ENCODE data around the gene ELAPOR2. TPM values are rescaled to one million over a fixed set of nuclear protein-coding genes. Genes with fewer than 3 reads are reported as not detected.

ELAPOR2 gene
- total RNA-seq, 1 experiment from 2014 or later = 10.2 TPM

DNA sequence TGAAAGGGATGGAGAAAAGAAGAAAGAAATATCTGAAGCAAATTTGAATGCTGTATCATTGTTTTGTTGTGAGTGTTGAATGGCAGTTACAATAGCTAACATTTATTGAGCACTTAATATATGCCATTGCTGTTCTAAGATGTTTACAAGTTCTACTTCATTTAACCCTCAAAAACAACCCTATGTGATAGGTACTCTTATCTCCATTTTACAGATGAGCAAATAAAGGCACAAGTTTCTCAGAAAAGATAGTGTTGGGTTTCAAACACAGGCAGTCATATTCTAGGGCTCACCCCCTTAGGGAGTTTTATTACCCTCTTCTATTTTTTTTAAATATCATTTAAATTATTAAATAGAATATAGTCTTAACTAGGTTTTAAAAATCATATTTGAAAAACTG is 8.3 kb upstream of the ELAPOR2 start:
- Histone ChIP-seq H3K4me2 (ENCODE audit: low read length) (no peak overlapping the region), H3F3A (ENCODE audit: low read length, unreplicated experiment) (no peaks in the 10 kb centered on the region), H3K9me3 (ENCODE audit: low read length) (no peaks in the 10 kb centered on the region), H4K20me1 (ENCODE audit: low read length) (no peaks in the 10 kb centered on the region), H3K79me2 (ENCODE audit: low read length) (no peaks in the 10 kb centered on the region), H2AFZ (ENCODE audit: low read length) (no peak overlapping the region), H3K9me2 (replicated peaks; ENCODE audit: low read length) (no peaks in the 10 kb centered on the region), H3K27me3 (ENCODE audit: low read length) (no peaks in the 10 kb centered on the region), H3K4me1 (ENCODE audit: insufficient read depth, low read length) (no peaks in the 10 kb centered on the region), H3K9ac (ENCODE audit: low read length) (no peak overlapping the region), H3K27ac (ENCODE audit: low read length) (no peak overlapping the region), H3K36me3 (ENCODE audit: low read depth, low read length) (no peaks in the 10 kb centered on the region), H3K4me3 (ENCODE audit: low read length) (no peak overlapping the region)
- intact Hi-C loops (cut with micrococcal nuclease) = no loop called here
- ChIA-PET POLR2A (ENCODE audit: unreplicated experiment) (no interaction called here), CTCF (no interaction called here)
- no peak for DNase-seq
- ATAC-seq = no peak
- no TSS peak for BruUV-seq (replicated peaks)
- no peak for TF ChIP-seq EZH2phosphoT487 (IDR thresholded peaks at IDR 0.05; ENCODE audit: borderline replicate concordance, low read length)
- TF ChIP-seq, protein P1, sequence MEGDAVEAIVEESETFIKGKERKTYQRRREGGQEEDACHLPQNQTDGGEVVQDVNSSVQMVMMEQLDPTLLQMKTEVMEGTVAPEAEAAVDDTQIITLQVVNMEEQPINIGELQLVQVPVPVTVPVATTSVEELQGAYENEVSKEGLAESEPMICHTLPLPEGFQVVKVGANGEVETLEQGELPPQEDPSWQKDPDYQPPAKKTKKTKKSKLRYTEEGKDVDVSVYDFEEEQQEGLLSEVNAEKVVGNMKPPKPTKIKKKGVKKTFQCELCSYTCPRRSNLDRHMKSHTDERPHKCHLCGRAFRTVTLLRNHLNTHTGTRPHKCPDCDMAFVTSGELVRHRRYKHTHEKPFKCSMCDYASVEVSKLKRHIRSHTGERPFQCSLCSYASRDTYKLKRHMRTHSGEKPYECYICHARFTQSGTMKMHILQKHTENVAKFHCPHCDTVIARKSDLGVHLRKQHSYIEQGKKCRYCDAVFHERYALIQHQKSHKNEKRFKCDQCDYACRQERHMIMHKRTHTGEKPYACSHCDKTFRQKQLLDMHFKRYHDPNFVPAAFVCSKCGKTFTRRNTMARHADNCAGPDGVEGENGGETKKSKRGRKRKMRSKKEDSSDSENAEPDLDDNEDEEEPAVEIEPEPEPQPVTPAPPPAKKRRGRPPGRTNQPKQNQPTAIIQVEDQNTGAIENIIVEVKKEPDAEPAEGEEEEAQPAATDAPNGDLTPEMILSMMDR (conservative IDR thresholded peaks at IDR 0.05; ENCODE audit: low read depth, low read length) = no peak
- no peak for TF ChIP-seq EZH2 (IDR thresholded peaks at IDR 0.05; ENCODE audit: low read length, unreplicated experiment)

DNA sequence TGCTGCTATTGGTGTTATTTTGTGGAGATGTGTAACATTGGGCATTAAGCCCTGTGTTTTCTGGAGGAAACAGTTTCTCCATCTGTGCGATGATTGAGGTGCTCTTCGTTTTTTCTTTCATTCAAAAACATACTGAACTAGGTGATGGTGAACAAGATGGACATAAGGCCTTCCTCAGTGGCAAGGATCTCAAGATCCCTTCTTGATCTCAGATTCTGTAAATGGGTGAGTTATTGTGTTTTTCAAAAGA is 759 bp upstream of the ELAPOR2 start:
- Histone ChIP-seq H4K20me1 (ENCODE audit: low read length) (no peaks in the 10 kb centered on the region), H3K4me1 (ENCODE audit: insufficient read depth, low read length) (peaks cover 10% of the 10 kb centered on the region; the same call in 1 of the 2 replicates), H3K36me3 (ENCODE audit: low read depth, low read length) (no peaks in the 10 kb centered on the region), H3K9me3 (ENCODE audit: low read length) (no peaks in the 10 kb centered on the region), H3K4me3 (ENCODE audit: low read length) (peak overlapping the region; percentile 71), H3K79me2 (ENCODE audit: low read length) (no peaks in the 10 kb centered on the region), H3K27ac (ENCODE audit: low read length) (no peak overlapping the region), H2AFZ (ENCODE audit: low read length) (peak overlapping the region; percentile 98), H3K9me2 (replicated peaks; ENCODE audit: low read length) (no peaks in the 10 kb centered on the region), H3K4me2 (ENCODE audit: low read length) (peak overlapping the region; percentile 94), H3K9ac (ENCODE audit: low read length) (peak overlapping the region; percentile 55; the same call in 1 of the 2 replicates), H3F3A (ENCODE audit: low read length, unreplicated experiment) (no peaks in the 10 kb centered on the region), H3K27me3 (ENCODE audit: low read length) (no peaks in the 10 kb centered on the region)
- ATAC-seq (no peak), DNase-seq (no peak)
- TF ChIP-seq, protein P1 (conservative IDR thresholded peaks at IDR 0.05; ENCODE audit: low read depth, low read length) = no peak
- TF ChIP-seq EZH2phosphoT487 (IDR thresholded peaks at IDR 0.05; ENCODE audit: borderline replicate concordance, low read length) (no peak), EZH2 (IDR thresholded peaks at IDR 0.05; ENCODE audit: low read length, unreplicated experiment) (no peak)
- BruUV-seq (replicated peaks) = no TSS peak
- POLR2A ChIA-PET (ENCODE audit: unreplicated experiment) = no interaction called here
- CTCF ChIA-PET = interaction anchor here (0.9 kb wide), 1 partner anchor 46 kb away, joined by 5 read pairs; no protein-coding TSS in a partner anchor
- intact Hi-C loops (cut with micrococcal nuclease) = loop anchor here (1.0 kb wide), 1 partner anchor 88 kb away; no protein-coding TSS in a partner anchor

DNA sequence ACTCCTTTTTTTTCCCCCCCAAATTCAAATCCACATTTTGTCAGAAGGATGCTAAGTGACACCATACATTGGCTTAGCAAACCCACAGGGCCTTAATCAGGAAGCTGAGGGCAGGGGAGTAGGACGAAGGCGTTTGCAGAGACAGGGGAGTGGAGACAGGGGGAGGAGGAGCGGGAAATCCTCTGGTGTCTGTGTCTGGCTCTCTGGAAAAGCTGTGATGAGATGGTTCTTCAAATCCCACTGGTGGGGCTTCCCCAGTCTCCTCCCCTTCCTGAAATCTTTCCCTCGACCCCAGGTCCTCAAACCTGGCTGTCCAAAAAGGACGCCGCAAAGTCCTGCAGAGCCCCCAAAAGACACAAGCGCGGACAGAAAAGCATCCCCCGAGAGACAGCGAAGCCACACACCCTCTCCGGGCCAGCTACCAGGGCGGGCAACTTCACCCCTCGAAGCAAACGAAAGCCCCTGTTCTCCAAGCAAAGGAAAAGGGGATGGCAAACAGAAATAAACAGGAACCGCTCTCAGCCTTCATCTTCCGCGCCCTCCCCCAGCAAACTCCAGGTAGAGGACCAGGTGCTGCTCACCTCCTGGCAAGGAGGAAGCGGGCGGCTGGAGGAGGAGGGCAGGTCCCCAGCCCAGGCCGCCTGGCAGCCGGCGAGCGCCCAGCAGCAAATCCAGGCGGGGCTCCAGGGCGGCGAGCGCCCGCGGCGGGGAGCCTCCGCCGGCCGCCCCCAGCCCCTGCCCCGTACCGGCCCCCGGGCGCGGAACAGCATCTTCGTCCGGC is 520 bp downstream of the ELAPOR2 start:
- POLR2A ChIA-PET (ENCODE audit: unreplicated experiment) = interaction anchor here (0.7 to 1.2 kb wide), 2 partner anchors 91 to 93 kb away, joined by 3 to 13 read pairs; partner anchors contain the start of gene DMTF1
- H3K4me2 ChIP-seq (ENCODE audit: low read length) = peak overlapping the region; percentile 100
- no peaks in the 10 kb centered on the region for H3F3A ChIP-seq (ENCODE audit: low read length, unreplicated experiment)
- peaks cover 10% of the 10 kb centered on the region; the same call in 1 of the 2 replicates for H3K4me1 ChIP-seq (ENCODE audit: insufficient read depth, low read length)
- no peaks in the 10 kb centered on the region for H3K9me2 ChIP-seq (replicated peaks; ENCODE audit: low read length)
- no peaks in the 10 kb centered on the region for H3K79me2 ChIP-seq (ENCODE audit: low read length)
- no peaks in the 10 kb centered on the region for H4K20me1 ChIP-seq (ENCODE audit: low read length)
- peak overlapping the region; percentile 44; the same call in 1 of the 2 replicates for H3K9ac ChIP-seq (ENCODE audit: low read length)
- intact Hi-C loops (cut with micrococcal nuclease) = loop anchor here (2.0 kb wide), 1 partner anchor 126 kb away; no protein-coding TSS in a partner anchor
- TF ChIP-seq EZH2 (IDR thresholded peaks at IDR 0.05; ENCODE audit: low read length, unreplicated experiment) (no peak), EZH2phosphoT487 (IDR thresholded peaks at IDR 0.05; ENCODE audit: borderline replicate concordance, low read length) (no peak)
- TF ChIP-seq, protein P1 (conservative IDR thresholded peaks at IDR 0.05; ENCODE audit: low read depth, low read length) = no peak
- H3K9me3 ChIP-seq (ENCODE audit: low read length) = no peaks in the 10 kb centered on the region
- CTCF ChIA-PET = interaction anchor here (0.6 to 0.7 kb wide), 3 partner anchors 93 to 127 kb away, joined by 3 to 4 read pairs (median 3); partner anchors contain the start of gene DMTF1
- H2AFZ ChIP-seq (ENCODE audit: low read length) = peak overlapping the region; percentile 100
- no peak overlapping the region for H3K27ac ChIP-seq (ENCODE audit: low read length)
- no peaks in the 10 kb centered on the region for H3K36me3 ChIP-seq (ENCODE audit: low read depth, low read length)
- H3K4me3 ChIP-seq (ENCODE audit: low read length) = peak overlapping the region; percentile 94
- no peak for DNase-seq
- TSS peak; percentile 59 for BruUV-seq (replicated peaks)
- ATAC-seq = peak; percentile 62
- no peaks in the 10 kb centered on the region for H3K27me3 ChIP-seq (ENCODE audit: low read length)

Data from PC-3 (cell line).